GM12891 (cell line): ENCODE measurements around the gene UBASH3A.

Source experiments
- POLR2A ChIP-seq: IDR thresholded peaks from 2 replicates; pipeline ENCODE4 v1.6.1; 2011; ENCODE audit warnings: low read depth, low read length, control low read depth
- POLR2AphosphoS5 ChIP-seq: IDR thresholded peaks from 2 replicates; pipeline ENCODE4 v1.6.1; 2011; ENCODE audit warnings: low read depth, low read length, control low read depth
- POU2F2 ChIP-seq: IDR thresholded peaks from 2 replicates; pipeline ENCODE4 v1.6.1; 2011; ENCODE audit warnings: low read depth, mild to moderate bottlenecking, control low read depth, low read length, moderate library complexity

DNA sequence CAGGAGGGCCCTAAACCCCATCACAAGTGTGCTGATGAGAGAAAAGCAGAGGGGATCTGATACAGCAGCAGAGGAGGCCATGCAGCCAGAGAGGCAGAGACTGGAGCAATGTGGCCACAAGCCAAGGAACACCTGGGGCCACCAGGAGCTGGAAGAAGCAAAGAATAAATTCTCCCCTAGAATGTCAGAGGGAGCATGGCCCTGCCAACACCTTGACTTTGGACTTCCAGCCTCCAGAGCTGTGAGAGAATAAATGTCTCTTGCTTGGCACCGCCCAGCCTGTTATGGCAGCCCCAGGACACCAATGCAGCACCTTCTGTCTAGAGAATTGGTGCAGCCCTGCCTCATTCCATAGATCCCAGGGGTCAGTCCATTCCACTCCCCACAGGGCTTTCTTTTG is 25.3 kb downstream of the UBASH3A start:
- TF ChIP-seq POLR2A = no peak
- TF ChIP-seq POU2F2 = no peak
- no peak for TF ChIP-seq POLR2AphosphoS5
